IPS DF 6.9 (cell line): ENCODE measurements around the gene ELK4.

Experiments used
- DNase-seq: peaks from one replicate; pipeline ENCODE4 v3.0.0-alpha.2; 2013; ENCODE audit warnings: low read depth, low spot score
- H3K27ac ChIP-seq: one replicate; pipeline ENCODE4 v1.5.1; 2013; ENCODE audit warnings: low read length, control low read depth
- H3K27me3 ChIP-seq: 2 replicates; pipeline ENCODE4 v1.6.1; 2013; ENCODE audit warnings: mild to moderate bottlenecking, low read length; ENCODE audit not compliant: control insufficient read depth, insufficient read depth
- H3K36me3 ChIP-seq: 2 replicates; pipeline ENCODE4 v1.6.1; 2013; ENCODE audit warnings: low read length; ENCODE audit not compliant: control insufficient read depth, insufficient read depth
- H3K4me1 ChIP-seq: 2 replicates; pipeline ENCODE4 v1.6.1; 2013; ENCODE audit warnings: low read length; ENCODE audit not compliant: control insufficient read depth, insufficient read depth
- H3K4me3 ChIP-seq: 2 replicates; pipeline ENCODE4 v1.5.1; 2013; ENCODE audit warnings: mild to moderate bottlenecking, low read length
- H3K9me3 ChIP-seq: 2 replicates; pipeline ENCODE4 v1.6.1; 2013; ENCODE audit warnings: low read length, inconsistent platforms; ENCODE audit not compliant: control insufficient read depth, insufficient read depth
- WGBS: extraction: QIAGEN DNeasy Blood & Tissue Kit; methylation state at CpG from one replicate; pipeline ENCODE4 v1.1.7; 2013; ENCODE audit warnings: mixed read lengths, missing lambda C conversion rate; ENCODE audit not compliant: insufficient read length, insufficient coverage; 5-methylcytosine and 5-hydroxymethylcytosine counted together

ELK4 gene

GRCh38 chr1:205631768-205632668 lies at the start of gene ELK4:
Gene ELK4, minus strand, starts transcription at chr1:205632011. Its CDS starts 8,129 bp downstream, at chr1:205623882.
- Histone ChIP-seq H3K9me3 (no peaks in the 10 kb centered on the region), H3K27ac (no peak within 1 kb of the TSS), H3K4me1 (no peaks in the 10 kb centered on the region), H3K4me3 (peak within 1 kb of the TSS; percentile 74; the same call in 1 of the 2 replicates), H3K36me3 (no peaks in the 10 kb centered on the region), H3K27me3 (no peaks in the 10 kb centered on the region)
- peak; percentile 91 for DNase-seq
- no CpG with 5 or more reads among the region's 83 CpGs for WGBS

- H3K4me1 ChIP-seq, result peaks cover 9% of the 10 kb centered on the region; the same call in 1 of the 2 replicates
- no peaks in the 10 kb centered on the region for H3K9me3 ChIP-seq
- H3K27me3 ChIP-seq, result no peaks in the 10 kb centered on the region
- WGBS, result no CpG with 5 or more reads among the region's 3 CpGs
- no peak for DNase-seq
- no peaks in the 10 kb centered on the region for H3K36me3 ChIP-seq
- H3K4me3 ChIP-seq, result no peak overlapping the region
- no peak overlapping the region for H3K27ac ChIP-seq
These were observed 49.6 kb upstream of the ELK4 start for GRCh38 chr1:205681364-205681763.

GRCh38 chr1:205680073-205680851 lies 48.5 kb upstream of the ELK4 start, which contains the start of gene SLC45A3:
Gene SLC45A3, minus strand, starts transcription at chr1:205680509. Its CDS starts 15,853 bp downstream, at chr1:205664656.
- no peak for DNase-seq
- no peak within 1 kb of the TSS for H3K27ac ChIP-seq
- no CpG with 5 or more reads among the region's 86 CpGs for WGBS
- H3K4me3 ChIP-seq, result peak within 1 kb of the TSS; percentile 93
- no peaks in the 10 kb centered on the region for H3K9me3 ChIP-seq
- peaks cover 11% of the 10 kb centered on the region; the same call in 1 of the 2 replicates for H3K4me1 ChIP-seq
- H3K36me3 ChIP-seq, result no peaks in the 10 kb centered on the region
- H3K27me3 ChIP-seq, result no peaks in the 10 kb centered on the region

GRCh38 chr1:205678286-205679111 lies 46.7 kb upstream of the ELK4 start:
- H3K4me1 ChIP-seq, result peaks cover 11% of the 10 kb centered on the region; the same call in 1 of the 2 replicates
- H3K4me3 ChIP-seq, result no peak overlapping the region
- WGBS, result no CpG with 5 or more reads among the region's 10 CpGs
- H3K36me3 ChIP-seq, result no peaks in the 10 kb centered on the region
- DNase-seq, result no peak
- no peak overlapping the region for H3K27ac ChIP-seq
- H3K27me3 ChIP-seq, result no peaks in the 10 kb centered on the region
- H3K9me3 ChIP-seq, result no peaks in the 10 kb centered on the region

GRCh38 chr1:205677167-205677566 lies 45.4 kb upstream of the ELK4 start:
- Histone ChIP-seq H3K4me3 (no peak overlapping the region), H3K27me3 (no peaks in the 10 kb centered on the region), H3K36me3 (no peaks in the 10 kb centered on the region), H3K27ac (no peak overlapping the region), H3K4me1 (peaks cover 15% of the 10 kb centered on the region; the same call in 1 of the 2 replicates), H3K9me3 (no peaks in the 10 kb centered on the region)
- no peak for DNase-seq
- WGBS, result no CpG with 5 or more reads among the region's 5 CpGs

GRCh38 chr1:205676597-205676996 lies 44.8 kb upstream of the ELK4 start:
- no peak for DNase-seq
- peaks cover 18% of the 10 kb centered on the region; the same call in 1 of the 2 replicates for H3K4me1 ChIP-seq
- no CpG with 5 or more reads among the region's 3 CpGs for WGBS

GRCh38 chr1:205676002-205676401 lies 44.2 kb upstream of the ELK4 start:
- no peak overlapping the region for H3K27ac ChIP-seq
- DNase-seq, result no peak
- no peaks in the 10 kb centered on the region for H3K36me3 ChIP-seq
- H3K9me3 ChIP-seq, result no peaks in the 10 kb centered on the region
- no CpG with 5 or more reads among the region's 5 CpGs for WGBS
- H3K4me1 ChIP-seq, result peaks cover 22% of the 10 kb centered on the region
- H3K27me3 ChIP-seq, result no peaks in the 10 kb centered on the region
- H3K4me3 ChIP-seq, result no peak overlapping the region

More at GRCh38 chr1:205676597-205676996, 44.8 kb upstream of the ELK4 start:
- Histone ChIP-seq H3K9me3 (no peaks in the 10 kb centered on the region), H3K27me3 (no peaks in the 10 kb centered on the region), H3K4me3 (no peak overlapping the region), H3K36me3 (no peaks in the 10 kb centered on the region), H3K27ac (no peak overlapping the region)

GRCh38 chr1:205675247-205675646 lies 43.4 kb upstream of the ELK4 start:
- no peak overlapping the region for H3K27ac ChIP-seq
- H3K27me3 ChIP-seq, result no peaks in the 10 kb centered on the region
- WGBS, result no CpG with 5 or more reads among the region's 4 CpGs
- peaks cover 25% of the 10 kb centered on the region for H3K4me1 ChIP-seq
- H3K4me3 ChIP-seq, result no peak overlapping the region
- H3K9me3 ChIP-seq, result no peaks in the 10 kb centered on the region
- no peak for DNase-seq
- no peaks in the 10 kb centered on the region for H3K36me3 ChIP-seq

- DNase-seq, result no peak
- no CpG with 5 or more reads among the region's 4 CpGs for WGBS
- Histone ChIP-seq H3K4me1 (peaks cover 32% of the 10 kb centered on the region), H3K9me3 (no peaks in the 10 kb centered on the region), H3K27me3 (no peaks in the 10 kb centered on the region), H3K27ac (no peak overlapping the region), H3K4me3 (no peak overlapping the region), H3K36me3 (no peaks in the 10 kb centered on the region)
These were observed 41.2 kb upstream of the ELK4 start for GRCh38 chr1:205672970-205673369.
